ENCODE data around the gene RADIL. TPM values are rescaled to one million over a fixed set of nuclear protein-coding genes. Genes with fewer than 3 reads are reported as not detected.

RADIL gene
- total RNA-seq, 4 donors from 2014 or later: 1.5 to 2.6 (median 2.1) TPM

DNA sequence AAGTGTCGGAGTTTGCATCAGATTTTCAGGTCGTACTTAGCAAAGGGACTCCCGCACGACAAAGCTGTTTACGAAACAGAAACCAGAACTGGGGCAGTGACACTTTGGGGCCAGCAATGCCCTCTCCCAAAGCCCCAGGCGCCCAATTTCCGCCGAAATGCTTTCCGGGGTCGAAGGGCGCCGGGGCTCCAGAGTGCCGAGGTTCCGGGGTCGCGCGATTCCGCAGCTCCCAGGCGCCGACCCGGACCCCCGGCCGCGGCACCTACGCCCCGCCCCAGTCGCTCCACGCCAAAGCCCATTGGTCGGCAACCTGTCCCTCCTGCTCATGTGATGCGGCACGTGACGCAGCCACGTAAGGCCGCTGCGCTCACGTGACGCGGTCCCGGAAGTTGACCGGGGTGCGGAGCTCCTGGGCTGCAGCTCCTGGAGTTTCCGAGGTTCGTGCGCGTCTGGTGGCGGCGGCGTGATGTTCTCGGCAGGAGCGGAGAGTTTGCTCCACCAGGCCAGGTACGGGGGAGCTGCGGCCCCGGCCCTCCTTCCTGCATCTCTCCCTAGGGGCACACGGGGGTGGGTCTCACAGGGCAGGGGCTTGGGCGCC lies 108.2 kb downstream of the RADIL start, which contains the start of gene AP5Z1:
Gene AP5Z1 (plus strand): TSS at position 374 of the 598 bp plus-strand sequence. CDS start 93 bp downstream, at position 467.
- intact Hi-C loops (cut with DNase I; ENCODE audit: low total_unique reads): no loop called here
- peak; percentile 95 to 99 for DNase-seq (ENCODE audit: low spot score in 2 of 2)
- WGBS, 2 donors: 0% methylated on average over 8 to 23 of the region's 55 CpGs
- peak within 1 kb of the TSS; percentile 87 for H3K4me3 ChIP-seq (ENCODE audit: low read depth, poor library complexity, severe bottlenecking)
- TF ChIP-seq POLR2A (IDR thresholded peaks at IDR 0.05) (peak in 1 of 2 donors; percentile 70), CTCF (IDR thresholded peaks at IDR 0.05) (no peak)

- 7 to 11% methylated on average over 20 to 24 of the region's 24 CpGs for WGBS, 2 donors
- H3K4me3 ChIP-seq (ENCODE audit: low read depth, poor library complexity, severe bottlenecking): peak overlapping the region; percentile 77
- intact Hi-C loops (cut with DNase I; ENCODE audit: low total_unique reads): no loop called here
- TF ChIP-seq CTCF (IDR thresholded peaks at IDR 0.05) (no peak), POLR2A (IDR thresholded peaks at IDR 0.05) (no peak)
- peak in 1 of 2 donors; percentile 50 for DNase-seq (ENCODE audit: low spot score in 2 of 2)
These were observed 108.8 kb downstream of the RADIL start for GRCh38 chr7:4774658-4775249.

GRCh38 chr7:4774007-4774406 lies 109.5 kb downstream of the RADIL start:
- WGBS, 2 donors: 89% methylated on average over 12 of the region's 12 CpGs
- no peak overlapping the region for H3K4me3 ChIP-seq (ENCODE audit: low read depth, poor library complexity, severe bottlenecking)
- TF ChIP-seq POLR2A (IDR thresholded peaks at IDR 0.05): no peak
- no peak for TF ChIP-seq CTCF (IDR thresholded peaks at IDR 0.05)
- intact Hi-C loops (cut with DNase I; ENCODE audit: low total_unique reads): no loop called here
- DNase-seq (ENCODE audit: low spot score in 2 of 2): no peak

DNA sequence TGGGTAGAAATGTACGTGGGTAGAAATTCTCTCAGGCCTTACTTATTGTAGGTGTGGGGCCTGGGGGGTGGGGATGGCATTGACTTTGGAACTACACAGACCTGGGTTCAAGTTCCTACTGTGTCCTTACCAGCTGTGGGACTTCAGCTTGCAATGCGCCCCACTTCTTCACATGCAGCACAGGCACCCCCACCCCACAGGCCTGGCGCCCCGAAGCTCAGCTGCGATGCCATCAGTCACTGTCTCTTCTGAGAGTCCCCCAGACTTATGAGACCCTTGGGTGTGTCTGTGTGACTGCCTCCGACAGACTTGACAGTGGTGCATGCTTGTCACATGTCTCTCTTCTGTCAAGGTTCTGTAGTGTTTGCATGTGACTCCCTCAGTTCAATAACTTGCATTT lies 111.2 kb downstream of the RADIL start:
- intact Hi-C loops (cut with DNase I; ENCODE audit: low total_unique reads): no loop called here
- H3K4me3 ChIP-seq (ENCODE audit: low read depth, poor library complexity, severe bottlenecking): no peak overlapping the region
- TF ChIP-seq CTCF (IDR thresholded peaks at IDR 0.05) (no peak), POLR2A (IDR thresholded peaks at IDR 0.05) (no peak)
- no peak for DNase-seq (ENCODE audit: low spot score in 2 of 2)
- 88 to 95% methylated on average over 6 of the region's 6 CpGs for WGBS, 2 donors

DNA sequence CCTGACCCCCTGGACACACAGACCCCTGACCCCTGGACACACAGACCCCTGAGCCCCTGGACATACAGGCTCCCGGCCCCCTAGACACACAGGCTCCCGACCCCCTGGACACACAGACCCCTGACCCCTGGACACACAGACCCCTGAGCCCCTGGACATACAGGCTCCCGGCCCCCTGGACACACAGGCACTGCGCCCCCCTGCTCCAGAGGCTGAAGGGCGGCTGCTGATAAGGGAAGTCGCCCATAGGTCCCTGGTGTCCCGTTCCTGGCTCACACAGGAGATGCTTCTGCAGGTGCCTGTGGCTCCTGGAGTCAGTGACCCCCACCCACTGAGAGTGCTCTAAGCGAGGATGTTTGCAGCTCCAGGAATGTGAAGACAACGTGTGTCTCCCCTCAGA lies 111.8 kb downstream of the RADIL start:
- intact Hi-C loops (cut with DNase I; ENCODE audit: low total_unique reads): no loop called here
- 73 to 92% methylated on average over 6 of the region's 9 CpGs for WGBS, 2 donors
- DNase-seq (ENCODE audit: low spot score in 2 of 2): no peak
- no peak overlapping the region for H3K4me3 ChIP-seq (ENCODE audit: low read depth, poor library complexity, severe bottlenecking)
- no peak for TF ChIP-seq POLR2A (IDR thresholded peaks at IDR 0.05)
- TF ChIP-seq CTCF (IDR thresholded peaks at IDR 0.05): no peak

Measured in lower leg skin (tissue), 4 donors.